ENCODE results near the gene MUC5AC. TPM values are rescaled to one million over a fixed set of nuclear protein-coding genes. Genes with fewer than 3 reads are reported as not detected.

The MUC5AC gene
- total RNA-seq, 1 experiment from 2014 or later = not detected

DNA sequence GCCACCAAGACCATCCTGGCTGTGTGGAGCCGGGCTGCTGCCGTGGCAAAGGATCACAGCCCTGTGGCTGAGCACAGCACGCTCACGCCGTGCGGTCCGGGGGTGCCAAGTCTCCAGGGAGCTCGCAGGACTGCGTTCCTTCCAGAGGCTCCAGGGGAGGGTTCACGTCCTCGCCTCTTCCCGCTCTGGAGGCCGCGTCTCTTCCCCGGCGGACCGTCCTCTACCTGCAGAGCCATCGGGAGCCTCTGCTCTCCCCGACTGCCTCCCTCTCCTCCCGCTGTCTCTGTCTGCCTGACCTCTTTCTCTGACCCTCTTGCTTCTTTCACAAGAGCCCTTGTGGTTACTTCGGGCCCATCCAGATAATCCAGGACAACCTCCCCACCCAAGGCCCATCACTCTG, 11.4 kb upstream of the MUC5AC start:
- Histone ChIP-seq H3K36me3 (ENCODE audit: insufficient read depth, low read length, poor library complexity, severe bottlenecking) (no peaks in the 10 kb centered on the region), H3K27ac (ENCODE audit: low read depth, low read length, poor library complexity, severe bottlenecking) (no peak overlapping the region), H3K4me1 (ENCODE audit: insufficient read depth, low read length, poor library complexity, severe bottlenecking) (no peaks in the 10 kb centered on the region), H3K9me3 (ENCODE audit: low read depth, low read length, poor library complexity, severe bottlenecking) (no peaks in the 10 kb centered on the region), H3K4me3 (ENCODE audit: low read depth, low read length, poor library complexity, severe bottlenecking) (no peak overlapping the region), H3K27me3 (replicated peaks; ENCODE audit: insufficient read depth, low read depth, low read length, poor library complexity) (no peaks in the 10 kb centered on the region)
- no peak for DNase-seq (ENCODE audit: low spot score)
- TF ChIP-seq, protein P1, sequence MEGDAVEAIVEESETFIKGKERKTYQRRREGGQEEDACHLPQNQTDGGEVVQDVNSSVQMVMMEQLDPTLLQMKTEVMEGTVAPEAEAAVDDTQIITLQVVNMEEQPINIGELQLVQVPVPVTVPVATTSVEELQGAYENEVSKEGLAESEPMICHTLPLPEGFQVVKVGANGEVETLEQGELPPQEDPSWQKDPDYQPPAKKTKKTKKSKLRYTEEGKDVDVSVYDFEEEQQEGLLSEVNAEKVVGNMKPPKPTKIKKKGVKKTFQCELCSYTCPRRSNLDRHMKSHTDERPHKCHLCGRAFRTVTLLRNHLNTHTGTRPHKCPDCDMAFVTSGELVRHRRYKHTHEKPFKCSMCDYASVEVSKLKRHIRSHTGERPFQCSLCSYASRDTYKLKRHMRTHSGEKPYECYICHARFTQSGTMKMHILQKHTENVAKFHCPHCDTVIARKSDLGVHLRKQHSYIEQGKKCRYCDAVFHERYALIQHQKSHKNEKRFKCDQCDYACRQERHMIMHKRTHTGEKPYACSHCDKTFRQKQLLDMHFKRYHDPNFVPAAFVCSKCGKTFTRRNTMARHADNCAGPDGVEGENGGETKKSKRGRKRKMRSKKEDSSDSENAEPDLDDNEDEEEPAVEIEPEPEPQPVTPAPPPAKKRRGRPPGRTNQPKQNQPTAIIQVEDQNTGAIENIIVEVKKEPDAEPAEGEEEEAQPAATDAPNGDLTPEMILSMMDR (conservative IDR thresholded peaks at IDR 0.05; ENCODE audit: low read depth, low read length) = no peak
- no peak for TF ChIP-seq EZH2 (IDR thresholded peaks at IDR 0.05; ENCODE audit: borderline replicate concordance, low read depth, low read length, poor library complexity, severe bottlenecking)
- ChIA-PET CTCF (no interaction called here), POLR2A (ENCODE audit: low non-redundant PET) (no interaction called here)
- no TSS peak for BruUV-seq (replicated peaks)
- intact Hi-C loops (cut with micrococcal nuclease; ENCODE audit: unreplicated experiment) = no loop called here

DNA sequence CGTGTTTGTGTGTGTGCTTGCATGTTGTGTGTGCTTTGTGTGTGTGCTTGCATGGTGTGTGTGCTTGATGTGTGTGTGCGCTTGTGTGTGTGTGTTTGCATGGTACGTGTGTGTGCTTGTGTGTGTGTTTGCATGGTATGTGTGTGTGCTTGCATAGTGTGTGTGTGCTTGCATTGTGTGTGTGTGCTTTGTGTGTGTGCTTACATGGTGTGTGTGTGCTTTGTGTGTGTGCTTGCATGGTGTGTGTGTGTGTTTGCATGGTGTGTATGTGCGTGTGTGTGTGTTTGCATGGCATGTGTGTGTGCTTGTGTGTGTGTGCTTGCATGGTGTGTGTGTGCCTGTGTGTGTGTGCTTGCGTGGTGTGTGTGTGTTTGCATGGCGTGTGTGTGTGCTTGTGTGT, 10.0 kb upstream of the MUC5AC start:
- intact Hi-C loops (cut with micrococcal nuclease; ENCODE audit: unreplicated experiment) = no loop called here
- no peak for DNase-seq (ENCODE audit: low spot score)
- ChIA-PET CTCF (no interaction called here), POLR2A (ENCODE audit: low non-redundant PET) (no interaction called here)
- H3K27ac ChIP-seq (ENCODE audit: low read depth, low read length, poor library complexity, severe bottlenecking) = no peak overlapping the region
- BruUV-seq (replicated peaks) = no TSS peak
- no peaks in the 10 kb centered on the region for H3K36me3 ChIP-seq (ENCODE audit: insufficient read depth, low read length, poor library complexity, severe bottlenecking)
- H3K9me3 ChIP-seq (ENCODE audit: low read depth, low read length, poor library complexity, severe bottlenecking) = no peaks in the 10 kb centered on the region
- H3K4me3 ChIP-seq (ENCODE audit: low read depth, low read length, poor library complexity, severe bottlenecking) = no peak overlapping the region
- TF ChIP-seq, protein P1 (conservative IDR thresholded peaks at IDR 0.05; ENCODE audit: low read depth, low read length) = no peak
- no peak for TF ChIP-seq EZH2 (IDR thresholded peaks at IDR 0.05; ENCODE audit: borderline replicate concordance, low read depth, low read length, poor library complexity, severe bottlenecking)
- no peaks in the 10 kb centered on the region for H3K4me1 ChIP-seq (ENCODE audit: insufficient read depth, low read length, poor library complexity, severe bottlenecking)
- no peaks in the 10 kb centered on the region for H3K27me3 ChIP-seq (replicated peaks; ENCODE audit: insufficient read depth, low read depth, low read length, poor library complexity)

DNA sequence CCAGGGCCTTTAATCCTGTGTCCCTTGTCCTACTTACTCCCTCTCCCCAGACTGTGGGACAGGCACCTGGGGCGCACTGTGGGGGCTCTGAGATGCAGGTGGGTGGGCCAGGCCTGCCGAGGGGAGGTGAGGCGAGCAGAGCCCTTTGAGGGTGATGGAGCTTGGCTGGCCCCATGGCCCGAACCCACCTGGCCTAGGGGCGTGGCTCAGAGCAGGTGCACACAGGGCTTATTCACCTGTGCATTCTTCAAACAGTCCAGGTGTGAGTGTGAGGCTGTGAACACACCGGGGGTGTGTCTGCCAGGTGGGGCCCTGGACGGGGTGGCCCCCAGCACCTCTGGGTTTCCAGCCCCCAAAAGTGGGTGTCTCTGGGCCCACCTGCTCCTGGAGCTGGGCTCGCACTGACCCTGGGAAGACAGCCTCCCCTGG, 9.0 kb upstream of the MUC5AC start:
- BruUV-seq (replicated peaks) = no TSS peak
- no peaks in the 10 kb centered on the region for H3K4me1 ChIP-seq (ENCODE audit: insufficient read depth, low read length, poor library complexity, severe bottlenecking)
- H3K27me3 ChIP-seq (replicated peaks; ENCODE audit: insufficient read depth, low read depth, low read length, poor library complexity) = no peaks in the 10 kb centered on the region
- no peaks in the 10 kb centered on the region for H3K9me3 ChIP-seq (ENCODE audit: low read depth, low read length, poor library complexity, severe bottlenecking)
- intact Hi-C loops (cut with micrococcal nuclease; ENCODE audit: unreplicated experiment) = no loop called here
- POLR2A ChIA-PET (ENCODE audit: low non-redundant PET) = no interaction called here
- H3K27ac ChIP-seq (ENCODE audit: low read depth, low read length, poor library complexity, severe bottlenecking) = no peak overlapping the region
- TF ChIP-seq EZH2 (IDR thresholded peaks at IDR 0.05; ENCODE audit: borderline replicate concordance, low read depth, low read length, poor library complexity, severe bottlenecking) = no peak
- TF ChIP-seq, protein P1 (conservative IDR thresholded peaks at IDR 0.05; ENCODE audit: low read depth, low read length) = no peak
- CTCF ChIA-PET = no interaction called here
- no peak overlapping the region for H3K4me3 ChIP-seq (ENCODE audit: low read depth, low read length, poor library complexity, severe bottlenecking)
- no peaks in the 10 kb centered on the region for H3K36me3 ChIP-seq (ENCODE audit: insufficient read depth, low read length, poor library complexity, severe bottlenecking)
- no peak for DNase-seq (ENCODE audit: low spot score)
